Transverse colon (tissue), 4 donors: ENCODE results near the gene FTCD. TPM values are rescaled to one million over a fixed set of nuclear protein-coding genes. Genes with fewer than 3 reads are reported as not detected.

ENCODE experiments used
- DNase-seq: peaks from one replicate; pipeline ENCODE4 v3.0.0-alpha.2; 2019
- H3K27ac ChIP-seq, 4 donors: fragments of 200-600 bp; sonication (generic); 2 replicates each; pipeline ENCODE4 v1.5.1; 2016 to 2018; ENCODE audit warnings: inconsistent platforms in 4 of 4
- H3K27me3 ChIP-seq: fragments of 200-600 bp; sonication (generic); 2 replicates; pipeline ENCODE4 v1.5.1; 2017; ENCODE audit warnings: inconsistent platforms
- H3K36me3 ChIP-seq, 4 donors: fragments of 200-600 bp; sonication (generic); 2 replicates each; pipeline ENCODE4 v1.5.1; 2017 to 2019; ENCODE audit warnings: inconsistent platforms in 4 of 4
- H3K4me1 ChIP-seq, 4 donors: fragments of 200-600 bp; sonication (generic); 2 replicates each; pipeline ENCODE4 v1.5.1; 2017 to 2020; ENCODE audit warnings: inconsistent platforms in 4 of 4
- H3K4me3 ChIP-seq, 4 donors: fragments of 200-600 bp; sonication (generic); 1 replicate in 1 of 4; 2 replicates in 3 of 4; pipeline versions ENCODE4 v1.5.1 to v1.6.1; 2017 to 2019; ENCODE audit warnings: inconsistent platforms in 4 of 4
- H3K9me3 ChIP-seq, 2 donors: fragments of 200-600 bp; sonication (generic); 2 replicates each; pipeline ENCODE4 v1.5.1; 2017 to 2019; ENCODE audit warnings: inconsistent platforms in 2 of 2
- CTCF ChIP-seq, 5 experiments: fragments of 200-600 bp in 3 of 5; fragments of 450-650 bp in 2 of 5; sonication (generic) in 3 of 5; IDR thresholded peaks; 1 replicate in 2 of 5; 2 replicates in 3 of 5; pipeline ENCODE4 v1.5.1; 2016 to 2017; ENCODE audit warnings: antibody characterized with exemption in 5 of 5, inconsistent platforms in 3 of 5, mild to moderate bottlenecking in 2 of 5, moderate library complexity in 1 of 5
- EP300 ChIP-seq: sonication (generic); formaldehyde crosslinking; IDR thresholded peaks from one replicate; pipeline ENCODE4 v1.6.1; 2017; ENCODE audit warnings: antibody characterized with exemption, low read depth
- POLR2A ChIP-seq: fragments of 450-650 bp; IDR thresholded peaks from one replicate; pipeline ENCODE4 v1.6.1; 2016; ENCODE audit warnings: antibody characterized with exemption, mild to moderate bottlenecking, moderate library complexity
- POLR2AphosphoS5 ChIP-seq, 3 donors: sonication (generic); formaldehyde crosslinking; IDR thresholded peaks; one replicate each; pipeline ENCODE4 v1.6.1; 2016; ENCODE audit warnings: antibody characterized with exemption in 3 of 3
- WGBS, 2 donors: methylation state at CpG; one replicate each; pipeline ENCODE4 v1.1.5; 2018; ENCODE audit warnings: low coverage in 1 of 2; 5-methylcytosine and 5-hydroxymethylcytosine counted together
- in situ Hi-C, 4 donors: fragments of 200-750 bp; cut with MboI; loops; one replicate each; pipeline versions ENCODE4 v1.15.0 to v1.15.1; 2017; ENCODE audit warnings: low sequenced_read_pairs in 3 of 4, low pct_ligation_motif_present in 1 of 4, low pct_unique_long_range_greater_than_20kb in 1 of 4
- intact Hi-C: fragments of 100-400 bp; cut with DNase I; formaldehyde crosslinking; loops from one replicate; pipeline ENCODE4 v1.15.1; 2023; ENCODE audit warnings: low total_unique reads
- total RNA-seq, 4 donors: library from RNA; depleted of rRNA; stranded (reverse); fragments of >200 nt; gene quantifications; one replicate each; pipeline ENCODE4 v1.1.0, GENCODE V29; 2016

FTCD gene
- total RNA-seq, 4 donors from 2014 or later: not detected

DNA sequence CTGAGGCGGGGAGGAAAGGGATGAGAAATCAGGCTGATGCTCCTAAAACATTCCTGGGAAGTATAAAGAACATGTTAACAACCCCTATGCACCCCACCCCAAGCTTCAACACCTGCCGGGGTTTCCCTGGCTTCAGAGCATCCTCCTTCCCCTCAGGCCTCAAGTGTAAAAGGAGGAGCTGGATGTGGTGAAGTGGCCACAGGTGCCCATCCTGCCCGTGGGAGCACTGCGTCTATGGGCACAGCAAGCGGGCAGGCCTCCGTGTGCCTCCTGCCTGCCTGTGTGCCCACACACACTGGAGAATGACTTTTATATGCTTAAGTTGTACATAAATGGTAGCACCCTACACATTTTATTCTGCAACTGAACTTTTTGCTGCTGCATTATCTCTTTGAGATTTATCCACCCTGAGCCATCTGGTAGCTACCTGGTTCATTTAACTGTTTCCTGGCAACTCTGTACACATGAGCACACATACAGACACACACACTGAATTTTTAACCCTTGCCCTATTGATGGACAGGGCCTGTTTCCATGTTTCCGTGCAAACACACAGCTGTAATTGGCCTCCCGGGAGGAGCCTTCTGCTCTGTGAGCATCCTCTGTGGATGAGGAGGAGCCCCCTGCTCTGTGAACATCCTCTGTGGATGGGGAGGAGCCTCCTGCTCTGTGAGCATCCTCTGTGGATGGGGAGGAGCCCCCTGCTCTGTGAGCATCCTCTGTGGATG, 13.4 kb upstream of the FTCD start:
- intact Hi-C loops: no loop called here
- Histone ChIP-seq H3K4me1 (no peaks in the 10 kb centered on the region), H3K36me3 (no peaks in the 10 kb centered on the region), H3K4me3 (no peak overlapping the region), H3K27ac (no peak overlapping the region), H3K27me3 (peaks cover 5% of the 10 kb centered on the region), H3K9me3 (no peaks in the 10 kb centered on the region)
- no peak for DNase-seq
- in situ Hi-C loops: no loop called here
- WGBS, 2 donors: 64 to 86% methylated on average over 4 to 8 of the region's 8 CpGs
- TF ChIP-seq CTCF (IDR thresholded peaks at IDR 0.05) (no peak), POLR2A (no peak), EP300 (no peak), POLR2AphosphoS5 (IDR thresholded peaks at IDR 0.05) (no peak)

GRCh38 chr21:46168238-46168637, 12.9 kb upstream of the FTCD start:
- no peaks in the 10 kb centered on the region for H3K36me3 ChIP-seq
- peaks cover 9% of the 10 kb centered on the region for H3K27me3 ChIP-seq
- TF ChIP-seq POLR2A (no peak), POLR2AphosphoS5 (IDR thresholded peaks at IDR 0.05) (no peak), CTCF (IDR thresholded peaks at IDR 0.05) (no peak)
- in situ Hi-C loops: no loop called here
- intact Hi-C loops: no loop called here
- no peak for DNase-seq
- no peak overlapping the region for H3K27ac ChIP-seq
- H3K4me1 ChIP-seq: no peaks in the 10 kb centered on the region
- H3K9me3 ChIP-seq: no peaks in the 10 kb centered on the region
- 85 to 90% methylated on average over 3 to 12 of the region's 14 CpGs for WGBS, 2 donors
- no peak overlapping the region for H3K4me3 ChIP-seq

DNA sequence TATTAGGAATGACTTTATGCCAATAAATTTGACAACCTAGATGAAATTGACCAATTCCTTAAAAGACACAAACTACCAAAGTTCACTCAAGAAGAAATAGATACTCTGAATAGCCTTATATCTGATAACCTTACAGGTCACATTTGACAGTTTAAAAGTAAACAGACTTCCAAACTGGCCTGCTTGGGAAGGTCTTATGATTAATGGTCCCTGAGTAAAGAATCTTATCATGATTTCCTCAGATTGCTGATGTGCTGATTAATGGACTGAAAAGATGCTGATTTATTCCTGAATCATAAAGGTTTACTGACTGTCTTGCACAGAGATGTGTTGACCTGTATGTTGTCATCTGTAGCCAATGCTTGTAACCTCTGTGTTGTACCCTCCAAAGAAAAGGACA, 9.7 kb upstream of the FTCD start:
- H3K9me3 ChIP-seq: no peaks in the 10 kb centered on the region
- no peak for DNase-seq
- TF ChIP-seq POLR2AphosphoS5 (IDR thresholded peaks at IDR 0.05) (no peak), EP300 (no peak), CTCF (IDR thresholded peaks at IDR 0.05) (no peak), POLR2A (no peak)
- no peak overlapping the region for H3K27ac ChIP-seq
- H3K4me1 ChIP-seq: peaks cover 0 to 3% (median 0%) of the 10 kb centered on the region in 4 donors
- intact Hi-C loops: no loop called here
- in situ Hi-C loops: no loop called here
- H3K4me3 ChIP-seq: no peak overlapping the region
- H3K27me3 ChIP-seq: peaks cover 29% of the 10 kb centered on the region
- no peaks in the 10 kb centered on the region for H3K36me3 ChIP-seq

GRCh38 chr21:46163380-46163779, 8.0 kb upstream of the FTCD start:
- Histone ChIP-seq H3K27me3 (peaks cover 29% of the 10 kb centered on the region), H3K9me3 (no peaks in the 10 kb centered on the region), H3K4me3 (no peak overlapping the region), H3K4me1 (peaks cover 0 to 3% (median 0%) of the 10 kb centered on the region in 4 donors), H3K36me3 (no peaks in the 10 kb centered on the region), H3K27ac (no peak overlapping the region)
- in situ Hi-C loops (no loop called here), intact Hi-C loops (no loop called here)
- 89 to 94% methylated on average over 4 of the region's 4 CpGs for WGBS, 2 donors
- no peak for DNase-seq
- no peak for TF ChIP-seq POLR2AphosphoS5 (IDR thresholded peaks at IDR 0.05)
- no peak for TF ChIP-seq CTCF (IDR thresholded peaks at IDR 0.05)
- TF ChIP-seq EP300: no peak
- TF ChIP-seq POLR2A: no peak
